GM23338 (cell line): ENCODE results near the gene IGF2BP3.

Source experiments
- EZH2 ChIP-seq: fragments of 200-600 bp; sonication (generic); IDR thresholded peaks from one replicate; pipeline ENCODE4 v1.8.0; 2017; ENCODE audit warnings: antibody characterized with exemption, mild to moderate bottlenecking, low read depth; ENCODE audit not compliant: unreplicated experiment
- EZH2phosphoT487 ChIP-seq: fragments of 200-600 bp; sonication (generic); IDR thresholded peaks from one replicate; pipeline ENCODE4 v1.8.1; 2018; ENCODE audit warnings: antibody characterized with exemption; ENCODE audit not compliant: unreplicated experiment
- JUNB ChIP-seq: IDR thresholded peaks from one replicate; pipeline ENCODE4 v1.6.1; 2016; ENCODE audit warnings: antibody characterized with exemption; ENCODE audit not compliant: unreplicated experiment
- POLR2AphosphoS5 ChIP-seq: IDR thresholded peaks from 2 replicates; pipeline ENCODE4 v1.6.1; 2016; ENCODE audit warnings: antibody characterized with exemption, low read depth
- ZNF331 ChIP-seq: fragments of 250-450 bp; sonication (Bioruptor Pico); IDR thresholded peaks from 2 replicates; pipeline ENCODE4 v1.5.0; 2020; ENCODE audit warnings: low read depth, mild to moderate bottlenecking, moderate library complexity
- TF ChIP-seq, protein P1 (sequence below), 2 experiments: fragments of 200-600 bp in 1 of 2; sonication (generic) in 1 of 2; conservative IDR thresholded peaks; 2 replicates each; pipeline versions ENCODE4 v1.5.1 to v1.6.1; 2016 to 2017; ENCODE audit warnings: antibody characterized with exemption in 2 of 2, low read depth in 2 of 2, mild to moderate bottlenecking in 2 of 2, moderate library complexity in 1 of 2

DNA sequence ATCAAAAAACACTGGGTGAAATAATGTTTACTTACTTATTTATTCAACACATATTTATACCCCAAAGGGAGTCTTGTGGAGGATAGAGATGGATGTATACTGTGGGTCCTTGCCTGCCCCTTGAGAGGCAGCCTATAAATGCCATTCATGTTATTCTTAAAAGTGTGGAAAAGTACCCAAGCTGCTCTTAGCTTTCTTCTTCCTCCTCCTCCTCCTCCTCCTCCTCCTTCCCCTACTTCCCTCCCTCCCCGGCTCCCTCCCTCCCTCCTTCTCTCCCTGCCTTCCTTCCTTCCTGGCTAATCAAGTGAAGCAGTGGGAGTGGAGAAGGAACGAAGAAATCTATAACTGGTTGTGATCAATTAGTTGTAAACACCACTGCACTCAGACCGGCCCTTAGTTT lies 21.2 kb upstream of the IGF2BP3 start:
- TF ChIP-seq, protein P1, sequence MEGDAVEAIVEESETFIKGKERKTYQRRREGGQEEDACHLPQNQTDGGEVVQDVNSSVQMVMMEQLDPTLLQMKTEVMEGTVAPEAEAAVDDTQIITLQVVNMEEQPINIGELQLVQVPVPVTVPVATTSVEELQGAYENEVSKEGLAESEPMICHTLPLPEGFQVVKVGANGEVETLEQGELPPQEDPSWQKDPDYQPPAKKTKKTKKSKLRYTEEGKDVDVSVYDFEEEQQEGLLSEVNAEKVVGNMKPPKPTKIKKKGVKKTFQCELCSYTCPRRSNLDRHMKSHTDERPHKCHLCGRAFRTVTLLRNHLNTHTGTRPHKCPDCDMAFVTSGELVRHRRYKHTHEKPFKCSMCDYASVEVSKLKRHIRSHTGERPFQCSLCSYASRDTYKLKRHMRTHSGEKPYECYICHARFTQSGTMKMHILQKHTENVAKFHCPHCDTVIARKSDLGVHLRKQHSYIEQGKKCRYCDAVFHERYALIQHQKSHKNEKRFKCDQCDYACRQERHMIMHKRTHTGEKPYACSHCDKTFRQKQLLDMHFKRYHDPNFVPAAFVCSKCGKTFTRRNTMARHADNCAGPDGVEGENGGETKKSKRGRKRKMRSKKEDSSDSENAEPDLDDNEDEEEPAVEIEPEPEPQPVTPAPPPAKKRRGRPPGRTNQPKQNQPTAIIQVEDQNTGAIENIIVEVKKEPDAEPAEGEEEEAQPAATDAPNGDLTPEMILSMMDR (conservative IDR thresholded peaks at IDR 0.05; ENCODE audit: low read depth in 2 of 2): no peak
- no peak for TF ChIP-seq EZH2
- no peak for TF ChIP-seq POLR2AphosphoS5
- TF ChIP-seq JUNB: no peak
- no peak for TF ChIP-seq EZH2phosphoT487
- no peak for TF ChIP-seq ZNF331 (CRISPR knock-in tag)
